GDM1 (cell line): ENCODE data around the gene PSMA7.

Experiments used
- DNase-seq: peaks from one replicate; lab custom pipeline; 2025; lab: John Stamatoyannopoulos, UW

Gene PSMA7

DNA sequence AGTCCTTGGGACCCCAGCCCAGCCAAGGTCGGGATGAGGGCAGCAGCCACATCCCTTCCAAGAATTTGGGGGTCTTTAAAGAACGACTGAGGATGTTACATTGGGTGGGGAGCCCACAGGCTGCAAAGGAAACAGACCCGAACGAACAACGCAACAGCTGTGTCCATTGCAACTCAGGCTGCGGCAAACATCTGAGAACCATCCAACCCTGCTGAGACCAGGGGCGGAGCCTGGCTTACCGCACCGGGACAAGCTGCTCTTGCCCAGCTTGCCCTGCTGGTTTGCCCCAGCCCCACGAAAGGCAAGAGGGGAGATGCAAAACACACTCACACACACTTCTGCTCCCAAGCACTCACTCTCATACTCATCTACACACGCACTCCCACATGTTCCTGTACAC, 56.0 kb downstream of the PSMA7 start:
- DNase-seq, result no peak
